Fibroblast of peridontal ligament (primary cell): Measurements from ENCODE around the gene LTK.

Experiments used
- DNase-seq: peaks from one replicate; pipeline ENCODE4 v3.0.0-alpha.2; 2010; ENCODE audit errors: extremely low read depth

The LTK gene

GRCh38 chr15:41530363-41530956 is 16.8 kb upstream of the LTK start:
- DNase-seq: no peak

- no peak for DNase-seq
Measured at GRCh38 chr15:41523097-41523496, 9.5 kb upstream of the LTK start.

- no peak for DNase-seq
Measured at GRCh38 chr15:41521614-41522013, 8.0 kb upstream of the LTK start.

GRCh38 chr15:41520636-41521035 is 7.0 kb upstream of the LTK start:
- no peak for DNase-seq

- DNase-seq: no peak
Measured at GRCh38 chr15:41517895-41518449, 4.3 kb upstream of the LTK start.

- no peak for DNase-seq
Measured at GRCh38 chr15:41512940-41513505, 604 bp downstream of the LTK start.

- DNase-seq: no peak
Measured at GRCh38 chr15:41512512-41512939, 1.1 kb downstream of the LTK start.

- DNase-seq: no peak
Measured at GRCh38 chr15:41511899-41512369, 1.7 kb downstream of the LTK start.

- DNase-seq: no peak
Measured at GRCh38 chr15:41511331-41511898, 2.2 kb downstream of the LTK start.

- DNase-seq: no peak
Measured at GRCh38 chr15:41510728-41511127, 2.9 kb downstream of the LTK start.

GRCh38 chr15:41507820-41508290 is 5.8 kb downstream of the LTK start:
- no peak for DNase-seq

GRCh38 chr15:41506796-41507341 is 6.8 kb downstream of the LTK start:
- no peak for DNase-seq

- no peak for DNase-seq
Measured at GRCh38 chr15:41505776-41506175, 7.9 kb downstream of the LTK start.

- no peak for DNase-seq
Measured at GRCh38 chr15:41504751-41505492, 8.7 kb downstream of the LTK start.

GRCh38 chr15:41503669-41504010 is 10.0 kb downstream of the LTK start:
- DNase-seq: no peak

GRCh38 chr15:41502795-41503668 is 10.6 kb downstream of the LTK start:
- no peak for DNase-seq

- no peak for DNase-seq
Measured at GRCh38 chr15:41501931-41502794, 11.5 kb downstream of the LTK start.

GRCh38 chr15:41501191-41501917 is 12.3 kb downstream of the LTK start:
- no peak for DNase-seq

- DNase-seq: no peak
Measured at GRCh38 chr15:41499109-41499851, 14.3 kb downstream of the LTK start.
